GM12878 (cell line): Measurements from ENCODE around the gene BPIFA1.

Experiments used
- ASH2L ChIP-seq: fragments of 300-600, 200-600 bp; sonication (generic); IDR thresholded peaks from 2 replicates; pipeline ENCODE4 v1.6.1; 2017; ENCODE audit warnings: low read depth, mild to moderate bottlenecking, borderline replicate concordance
- CTCF ChIP-seq, 3 experiments: IDR thresholded peaks in 2 of 3; conservative IDR thresholded peaks in 1 of 3; 2 replicates each; pipeline ENCODE4 v1.5.1; 2011; ENCODE audit warnings: low read depth in 3 of 3, low read length in 3 of 3, mild to moderate bottlenecking in 3 of 3, control low read depth in 2 of 3, moderate library complexity in 2 of 3, inconsistent platforms in 1 of 3, mixed read lengths in 1 of 3; ENCODE audit not compliant: control insufficient read depth in 2 of 3, insufficient read depth in 1 of 3; ENCODE audit errors: extremely low read depth in 1 of 3
- E2F4 ChIP-seq: IDR thresholded peaks from 2 replicates; pipeline ENCODE4 v1.6.1; 2012; ENCODE audit warnings: low read depth, low read length, improper control_type of control experiment
- EGR1 ChIP-seq, 2 experiments: IDR thresholded peaks; 1 replicate in 1 of 2; 2 replicates in 1 of 2; pipeline ENCODE4 v1.6.1; 2011 to 2012; ENCODE audit warnings: low read depth in 2 of 2, low read length in 2 of 2, borderline replicate concordance in 1 of 2, mild to moderate bottlenecking in 1 of 2, moderate library complexity in 1 of 2
- EP300 ChIP-seq, 2 experiments: fragments of 150-350 bp in 1 of 2; IDR thresholded peaks; 2 replicates each; pipeline ENCODE4 v1.6.1; 2011 to 2012; ENCODE audit warnings: low read depth in 2 of 2, low read length in 2 of 2, borderline replicate concordance in 1 of 2, improper control_type of control experiment in 1 of 2, inconsistent platforms in 1 of 2; ENCODE audit not compliant: control insufficient read depth in 1 of 2
- MXI1 ChIP-seq: fragments of 150-350 bp; IDR thresholded peaks from 2 replicates; pipeline ENCODE4 v1.6.1; 2011; ENCODE audit warnings: low read depth, mild to moderate bottlenecking, inconsistent platforms, low read length, improper control_type of control experiment
- MYC ChIP-seq: IDR thresholded peaks from 2 replicates; pipeline ENCODE4 v1.6.1; 2011; ENCODE audit warnings: mild to moderate bottlenecking, low read length, moderate library complexity, inconsistent platforms; ENCODE audit not compliant: insufficient read depth, insufficient replicate concordance, insufficient read length, severe bottlenecking
- POLR2A ChIP-seq: IDR thresholded peaks from 2 replicates; pipeline ENCODE4 v1.6.1; 2011; ENCODE audit warnings: low read depth, mild to moderate bottlenecking, low read length
- POLR2AphosphoS5 ChIP-seq: IDR thresholded peaks from 2 replicates; pipeline ENCODE4 v1.6.1; 2011; ENCODE audit warnings: mild to moderate bottlenecking, low read length, inconsistent platforms
- YY1 ChIP-seq: IDR thresholded peaks from 2 replicates; pipeline ENCODE4 v1.6.1; 2011; ENCODE audit warnings: low read depth, mild to moderate bottlenecking, low read length

- TF ChIP-seq CTCF (IDR thresholded peaks at IDR 0.05 in 2 of 3, conservative IDR thresholded peaks at IDR 0.05 in 1 of 3; ENCODE audit: control insufficient read depth in 2 of 3, extremely low read depth in 1 of 3, insufficient read depth in 1 of 3, low read depth in 3 of 3, low read length in 3 of 3), result peak; percentile 54 to 58 (median 55)
- TF ChIP-seq E2F4, result no peak
- no peak for TF ChIP-seq MXI1
- no peak for TF ChIP-seq MYC
- no peak for TF ChIP-seq YY1
- no peak for TF ChIP-seq POLR2AphosphoS5
- TF ChIP-seq EP300 (IDR thresholded peaks at IDR 0.05; ENCODE audit: borderline replicate concordance in 1 of 2, control insufficient read depth in 1 of 2, low read depth in 2 of 2, low read length in 2 of 2), result no peak
- no peak for TF ChIP-seq EGR1 (IDR thresholded peaks at IDR 0.05; ENCODE audit: borderline replicate concordance in 1 of 2, low read depth in 2 of 2, low read length in 2 of 2)
- TF ChIP-seq POLR2A, result no peak
- no peak for TF ChIP-seq ASH2L
Measured at GRCh38 chr20:33211817-33212424, 23.9 kb upstream of the BPIFA1 start.
